Measurements from ENCODE around the gene ETV3L.
A peak's percentile ranks its signal among the peaks of the same experiment; 100 is the strongest.

The ETV3L gene

DNA sequence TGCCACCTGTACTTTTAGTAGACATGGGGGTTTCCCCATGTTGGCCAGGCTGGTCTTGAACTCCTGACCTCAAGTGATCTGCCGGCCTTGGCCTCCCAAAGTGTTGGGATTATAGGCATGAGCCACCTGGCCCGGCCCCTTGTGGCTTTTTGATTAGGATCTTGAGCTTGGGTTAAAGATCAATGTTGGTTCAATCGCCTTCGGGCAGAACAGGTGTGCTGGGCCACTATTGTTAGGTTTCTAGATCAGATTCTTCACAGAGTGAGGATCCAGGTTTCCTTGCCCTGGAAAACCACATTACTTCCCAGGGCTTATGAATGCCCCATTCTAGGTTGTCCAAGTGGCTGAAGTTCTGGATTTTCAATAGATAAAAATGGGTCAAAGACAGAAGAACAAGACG, 32.5 kb upstream of the ETV3L start:
- DNase-seq (ENCODE audit: low read depth) = no peak

DNA sequence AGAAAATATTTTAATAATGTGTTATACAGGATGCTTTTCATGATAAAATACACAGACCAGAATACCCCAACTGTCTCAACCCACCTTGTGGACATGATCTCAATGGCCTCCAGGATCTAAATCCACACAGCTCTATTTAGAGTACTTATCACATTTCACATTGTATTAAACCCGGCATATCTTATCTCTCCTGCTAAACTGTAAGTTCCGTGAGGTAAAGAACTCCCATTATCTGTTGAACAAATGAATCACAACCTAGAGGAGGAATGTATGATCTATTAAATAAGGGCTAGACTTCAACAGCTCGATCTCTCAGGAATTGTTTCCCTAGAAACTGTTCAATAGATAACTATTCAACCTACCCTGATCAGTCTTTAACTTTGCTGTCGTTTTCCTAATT, 31.7 kb upstream of the ETV3L start:
- DNase-seq (ENCODE audit: low read depth) = no peak

DNA sequence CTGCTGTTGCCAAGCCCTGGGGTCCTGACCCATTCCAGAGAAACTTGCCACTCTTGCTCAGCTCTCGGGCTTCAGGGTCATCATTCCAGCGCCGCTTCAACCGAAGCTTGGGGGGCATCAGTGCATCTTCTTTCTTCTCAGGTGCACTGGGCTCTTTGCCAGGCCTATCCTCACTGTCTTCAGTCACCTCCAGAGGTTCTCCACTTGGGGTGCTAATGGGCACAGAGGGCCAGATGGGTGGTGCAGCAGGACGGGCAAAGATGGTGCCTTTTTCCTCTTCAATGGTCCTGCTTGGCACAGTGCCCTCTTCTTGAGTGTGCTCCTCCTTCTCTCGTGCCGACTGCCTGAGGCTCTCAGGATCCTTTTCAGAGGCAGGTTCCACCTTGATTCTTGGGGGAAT, 25.2 kb upstream of the ETV3L start:
- DNase-seq (ENCODE audit: low read depth) = no peak

DNA sequence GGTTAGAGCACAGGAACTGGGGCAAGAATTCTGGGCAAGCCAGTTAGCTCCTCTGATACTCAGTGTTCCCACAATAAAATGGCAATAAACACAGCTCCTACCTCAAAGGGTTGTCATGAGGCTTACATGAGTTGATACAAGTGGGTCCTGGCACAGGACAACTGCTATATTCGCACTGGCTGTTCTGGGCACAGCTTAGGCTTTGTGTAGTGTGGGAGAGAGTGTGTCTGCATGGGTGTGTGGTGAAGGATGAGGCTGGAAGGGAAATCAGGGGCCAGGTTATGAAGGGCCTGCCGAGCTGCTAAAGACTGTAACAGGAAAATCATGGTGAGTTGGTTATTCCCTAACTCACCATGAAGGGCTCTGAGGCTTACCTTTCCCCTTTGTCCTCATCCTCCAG, 19.8 kb upstream of the ETV3L start:
- no peak for DNase-seq (ENCODE audit: low read depth)

DNA sequence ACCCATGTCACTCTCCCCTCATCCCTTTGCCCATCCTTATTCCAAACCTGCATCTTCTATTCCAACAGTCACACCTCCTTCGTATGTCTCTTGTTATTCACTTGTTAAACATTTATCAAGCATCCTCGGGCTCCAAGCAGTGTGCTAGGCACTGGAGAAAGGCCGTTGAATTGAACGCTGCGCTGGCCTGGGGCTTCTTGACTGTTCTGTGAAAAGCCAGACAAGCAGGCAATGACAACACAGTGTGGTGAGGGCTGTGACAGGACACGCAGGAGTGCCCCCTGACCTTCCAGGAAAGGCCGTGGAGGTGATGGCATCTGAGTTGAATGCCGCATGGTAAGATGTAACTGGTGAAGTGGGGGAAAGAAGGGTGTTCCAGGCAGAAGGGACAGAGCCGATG, 19.4 kb upstream of the ETV3L start:
- DNase-seq (ENCODE audit: low read depth) = no peak

DNA sequence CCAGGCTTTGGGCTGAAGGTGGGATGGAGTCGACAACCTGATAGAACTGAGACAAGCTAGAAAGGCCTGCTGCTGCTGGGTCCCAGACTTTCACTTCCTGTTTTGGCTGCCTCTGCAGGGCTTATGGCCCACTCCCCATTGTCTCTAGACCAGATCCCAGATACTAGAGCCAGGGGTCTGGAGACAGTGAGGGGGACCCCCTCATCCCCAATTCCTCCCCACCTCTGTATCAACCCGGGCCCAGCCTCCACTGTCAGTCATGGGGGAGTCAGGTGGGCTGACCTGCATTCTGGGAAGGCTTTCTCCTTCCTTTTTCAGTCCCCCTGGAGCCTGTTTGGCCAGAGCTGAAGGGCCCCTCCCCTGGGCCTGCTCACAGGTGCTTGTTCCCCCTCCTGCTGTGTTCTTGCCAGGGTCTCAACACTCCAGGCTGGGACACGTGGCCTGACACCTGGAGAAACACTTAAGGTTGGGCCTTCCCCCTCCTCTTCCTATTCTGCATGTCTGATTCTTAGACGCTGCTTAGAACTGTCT, 18.0 kb upstream of the ETV3L start:
- DNase-seq (ENCODE audit: low read depth) = no peak

DNA sequence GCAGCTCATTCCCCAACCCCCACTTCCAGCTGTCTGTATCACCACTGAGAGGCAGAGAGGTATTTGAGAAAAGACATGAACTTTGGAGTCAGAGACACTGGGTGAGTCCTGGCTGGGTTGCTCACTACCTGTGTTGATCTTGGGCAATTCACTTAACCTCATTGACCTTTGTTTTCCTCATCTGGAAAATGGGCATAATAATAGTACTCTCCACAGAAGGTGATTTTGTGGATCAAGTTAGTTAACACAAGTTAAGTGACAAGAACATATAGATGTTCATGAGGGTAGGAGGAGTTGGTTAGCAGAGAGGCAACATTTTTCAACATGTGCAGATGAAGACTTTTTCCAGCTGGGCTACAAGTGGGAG, 17.1 kb upstream of the ETV3L start:
- no peak for DNase-seq (ENCODE audit: low read depth)

DNA sequence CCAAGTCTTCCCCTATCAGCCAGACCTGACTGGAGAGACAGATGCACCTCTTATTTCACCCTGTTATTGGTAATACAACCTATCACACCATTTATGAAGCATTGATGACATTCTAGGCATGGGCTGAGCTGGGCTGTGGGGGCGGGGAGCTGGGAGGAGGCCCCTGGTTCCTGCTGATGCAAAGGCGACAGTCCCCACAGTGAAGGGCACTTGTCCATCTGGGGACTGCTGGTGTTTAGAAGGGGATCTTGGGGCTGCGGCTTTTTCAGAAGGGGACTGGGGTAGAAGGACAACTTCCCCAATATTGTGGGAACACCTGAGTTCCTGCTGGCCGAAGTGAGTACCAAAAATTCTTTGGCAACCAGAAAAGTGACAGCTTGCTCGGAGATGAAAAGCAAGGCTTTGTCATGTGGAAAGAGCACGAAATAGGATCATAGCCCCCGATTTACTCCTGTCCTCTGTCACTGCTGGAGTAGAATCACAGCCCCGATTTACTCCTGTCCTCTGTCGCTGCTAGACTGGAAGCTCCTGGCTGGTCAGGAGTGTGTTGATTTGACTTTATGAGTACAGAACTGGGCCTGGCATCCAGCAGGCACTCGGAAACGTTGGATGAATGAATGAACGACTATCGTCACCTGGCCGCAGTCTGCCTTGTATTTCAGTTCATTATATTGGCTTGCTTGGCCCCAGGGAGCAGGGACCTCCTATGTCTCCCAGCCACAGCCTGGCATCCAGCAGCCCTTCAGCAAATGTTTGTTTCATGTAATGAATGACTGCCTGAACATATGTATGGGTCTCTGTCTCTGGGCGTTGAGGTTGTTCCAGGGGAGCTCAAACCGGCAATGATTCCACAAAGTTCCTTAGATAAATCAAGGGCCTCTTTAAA, 16.5 kb upstream of the ETV3L start:
- DNase-seq (ENCODE audit: low read depth) = no peak

DNA sequence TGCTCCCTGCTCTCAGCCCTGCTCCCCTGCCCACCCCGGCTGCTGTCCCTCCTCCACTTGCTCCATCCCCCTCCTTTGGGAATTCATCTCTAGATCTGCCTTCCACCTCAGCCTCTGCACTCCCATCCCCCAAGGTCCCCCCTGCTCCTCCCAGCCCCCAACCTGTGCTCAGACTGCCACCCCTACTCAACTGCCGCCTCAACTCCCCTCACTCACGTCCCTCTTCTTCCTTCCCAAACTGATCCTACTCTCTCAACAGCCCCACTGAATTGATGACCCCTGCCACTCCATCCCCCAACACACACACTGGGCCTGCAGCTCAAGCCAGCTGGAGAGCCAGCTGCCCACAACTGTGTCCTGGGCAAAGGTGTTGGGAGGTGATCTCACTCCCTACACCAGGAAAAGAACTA, 15.8 kb upstream of the ETV3L start:
- no peak for DNase-seq (ENCODE audit: low read depth)

DNA sequence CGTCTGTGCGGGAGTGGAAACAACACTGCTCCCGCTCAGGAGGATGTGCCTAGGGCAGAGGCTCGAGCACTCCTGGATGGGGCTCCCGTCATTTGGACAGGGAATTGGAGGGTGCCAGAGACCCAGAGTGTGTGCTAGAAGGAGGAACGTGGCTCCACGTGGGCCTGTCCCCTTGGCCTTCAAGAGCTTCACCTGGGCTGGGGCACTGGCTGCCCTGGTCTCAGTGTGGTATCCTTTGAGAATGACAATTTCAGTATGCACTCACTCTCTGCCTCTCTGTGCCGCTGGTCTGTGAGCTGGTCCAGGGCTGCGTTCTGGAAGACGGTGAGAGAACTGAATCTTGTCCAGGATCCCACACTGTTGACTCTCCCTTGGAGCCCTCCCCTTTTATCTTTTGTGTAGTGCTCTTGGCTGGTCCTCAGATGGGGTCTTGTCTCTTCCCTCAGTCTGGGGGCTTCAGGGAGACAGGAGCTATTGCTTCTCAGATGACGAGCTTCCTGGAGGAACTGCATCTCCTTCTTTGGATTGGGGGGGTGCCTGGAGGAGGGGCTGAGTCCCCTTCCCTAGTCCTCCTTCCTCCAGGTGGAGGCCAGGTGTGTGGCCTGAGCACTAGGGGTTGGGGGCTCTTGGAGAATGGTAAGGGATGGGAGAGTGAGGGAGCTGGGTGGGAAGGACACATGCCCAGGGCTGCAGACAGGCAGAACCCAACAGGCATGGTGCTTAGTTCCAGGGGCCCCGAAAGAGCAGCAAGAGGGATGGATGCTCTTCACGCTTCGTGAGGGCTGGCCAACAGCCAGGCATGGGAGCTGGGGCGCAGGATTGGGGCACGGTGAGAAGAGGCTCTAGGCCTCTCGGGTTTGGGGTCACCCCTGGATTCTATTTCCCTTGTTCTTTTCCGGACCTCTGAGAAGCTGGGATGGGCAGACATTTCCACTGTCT, 14.8 kb upstream of the ETV3L start:
- DNase-seq (ENCODE audit: low read depth) = no peak

DNA sequence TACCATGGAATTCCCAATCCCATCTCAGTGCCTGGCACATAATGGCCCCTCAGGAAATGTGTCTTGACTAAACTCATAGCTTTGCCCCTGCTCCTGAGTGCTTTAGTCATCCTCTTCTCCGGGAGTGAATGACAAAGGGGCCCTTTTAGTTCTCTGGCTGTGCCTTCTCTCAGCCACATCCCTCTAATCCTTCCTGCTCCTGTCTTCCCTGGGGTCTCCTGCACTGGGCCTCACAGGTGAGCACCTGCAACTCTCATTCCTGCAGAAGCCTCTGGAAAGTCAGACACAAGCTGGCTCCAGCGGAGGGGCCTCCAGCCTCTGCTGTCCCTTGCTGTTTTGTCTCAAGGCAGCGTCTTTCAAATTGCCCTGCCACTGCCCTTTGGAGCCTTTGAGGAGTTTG, 14.0 kb upstream of the ETV3L start:
- DNase-seq (ENCODE audit: low read depth) = no peak

DNA sequence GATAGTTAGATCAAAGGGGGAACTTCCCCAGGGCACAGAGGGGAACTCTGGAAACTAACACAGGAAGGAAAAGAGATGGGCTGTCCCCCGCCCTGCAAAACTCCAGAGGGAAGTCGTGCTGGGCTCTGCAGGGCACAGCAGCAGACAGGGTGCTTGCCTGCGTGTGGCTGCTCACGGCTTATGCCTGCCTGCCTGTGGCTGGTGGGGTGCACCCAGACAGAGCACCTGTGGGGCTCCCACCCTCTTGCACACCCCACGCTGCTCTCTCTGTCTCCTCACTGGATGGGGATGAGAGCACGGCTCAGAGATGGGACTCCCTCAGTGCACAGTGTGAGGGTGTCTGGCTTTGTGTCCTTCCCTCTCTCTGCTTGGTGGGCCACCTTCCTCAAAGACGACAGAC, 13.5 kb upstream of the ETV3L start:
- DNase-seq (ENCODE audit: low read depth) = no peak

DNA sequence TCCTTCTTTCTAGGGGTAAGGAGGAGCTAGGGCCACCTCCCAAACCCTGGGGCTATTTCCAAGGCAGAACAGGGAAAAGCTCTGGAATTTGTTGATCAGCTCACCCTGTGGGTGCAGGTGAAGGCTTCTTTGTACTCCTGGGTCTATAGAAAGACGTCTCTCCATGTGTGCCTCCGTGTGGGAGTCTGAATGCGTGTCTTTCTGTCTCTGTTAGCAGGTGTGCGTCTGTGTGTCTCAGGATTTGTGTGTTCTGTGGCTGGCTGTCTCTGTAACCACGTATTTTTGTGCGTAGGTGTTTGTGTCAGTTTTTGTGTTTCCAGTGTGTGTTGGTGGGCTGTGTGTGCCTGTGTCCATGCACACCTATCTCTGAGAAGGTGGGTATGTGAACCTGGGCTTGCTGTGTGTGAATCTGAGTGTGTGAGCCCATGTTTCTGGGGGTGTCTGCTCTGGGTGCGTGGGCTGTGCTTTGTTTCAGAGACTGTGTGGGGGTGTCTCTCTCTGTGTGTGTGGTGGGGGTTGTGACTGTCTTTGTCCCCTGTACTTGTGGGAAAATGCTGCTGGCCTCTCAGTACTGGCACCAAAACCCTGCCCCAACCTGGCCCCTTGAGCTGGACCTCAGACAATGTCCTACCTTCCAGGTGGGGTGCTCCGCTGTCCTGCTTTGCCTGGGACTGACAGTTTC, 12.7 kb upstream of the ETV3L start:
- no peak for DNase-seq (ENCODE audit: low read depth)

DNA sequence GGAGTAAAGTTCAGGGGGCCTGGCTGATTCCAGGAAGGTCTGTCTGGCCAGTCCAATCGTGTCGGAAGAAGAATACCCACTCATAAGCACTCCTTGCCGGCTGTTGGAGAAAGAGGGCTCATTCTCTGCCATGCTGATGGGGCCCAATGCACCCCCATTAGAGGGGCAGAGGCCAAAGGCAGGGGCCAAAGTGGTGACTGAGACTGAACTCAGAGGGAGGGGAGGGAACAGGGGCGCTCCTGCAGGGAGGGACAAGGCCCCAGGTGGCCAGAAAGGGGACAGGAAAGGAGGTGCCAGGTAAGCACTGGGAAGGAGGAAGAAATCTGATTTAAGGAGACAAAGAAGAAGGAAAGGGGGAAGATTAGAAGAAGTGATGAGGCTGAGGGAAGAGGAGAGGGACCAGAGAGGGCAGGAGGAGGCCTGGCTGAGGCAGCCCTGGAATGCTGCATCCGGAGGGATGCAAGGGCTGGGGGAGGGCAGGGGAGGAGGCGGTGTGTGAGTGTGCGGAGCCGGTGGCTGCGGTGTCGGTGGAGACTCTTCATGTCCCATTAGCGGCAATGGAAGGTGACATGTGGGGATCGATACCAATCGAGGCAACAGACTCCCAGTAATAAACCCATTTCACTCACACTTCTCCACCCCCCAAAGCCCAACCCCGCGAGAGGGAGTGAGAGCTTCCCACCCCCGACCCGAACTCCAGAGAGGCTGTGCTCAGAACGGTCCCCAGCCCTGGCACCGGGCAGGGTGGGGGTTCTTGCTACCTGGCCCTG, 12.0 kb upstream of the ETV3L start:
- no peak for DNase-seq (ENCODE audit: low read depth)

DNA sequence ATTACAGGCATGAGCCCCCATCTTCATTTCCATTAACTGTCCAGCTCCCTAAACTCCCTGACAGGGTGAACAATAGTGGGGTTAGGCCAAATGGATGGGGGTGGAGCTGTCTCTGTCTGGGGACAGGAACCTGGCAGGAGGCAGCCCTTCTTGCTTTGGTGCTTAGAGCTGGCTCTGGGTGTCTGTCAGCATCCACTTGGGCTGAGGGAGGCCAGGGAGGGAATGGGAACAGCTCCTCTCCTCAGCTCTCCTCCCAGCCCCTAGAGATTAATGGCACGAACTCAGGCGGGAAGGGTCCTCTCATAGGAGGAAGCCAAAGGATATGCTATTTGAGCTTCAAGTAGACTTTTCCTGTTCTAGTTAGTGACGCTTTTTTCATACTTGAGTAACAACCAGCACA, 11.1 kb upstream of the ETV3L start:
- DNase-seq (ENCODE audit: low read depth) = no peak

DNA sequence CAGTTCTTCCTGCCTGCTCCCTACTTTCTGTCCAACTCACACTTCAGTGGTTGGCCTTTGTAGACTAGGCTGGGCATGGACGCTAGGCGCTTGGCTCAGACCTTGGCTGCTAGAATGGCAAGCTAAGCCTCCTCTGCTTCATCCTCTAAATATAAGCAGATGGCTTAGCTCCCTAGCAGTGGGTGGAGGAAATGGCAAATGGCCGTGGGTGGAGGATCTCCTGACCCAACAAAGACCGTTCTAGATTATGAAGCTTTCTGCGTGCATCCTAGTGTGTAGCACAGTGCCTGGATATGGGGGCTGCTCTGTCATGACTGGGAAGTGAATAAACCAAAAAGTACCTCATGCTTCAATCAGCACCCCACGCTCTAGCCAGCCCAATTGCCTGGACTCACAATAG, 10.4 kb upstream of the ETV3L start:
- no peak for DNase-seq (ENCODE audit: low read depth)

DNA sequence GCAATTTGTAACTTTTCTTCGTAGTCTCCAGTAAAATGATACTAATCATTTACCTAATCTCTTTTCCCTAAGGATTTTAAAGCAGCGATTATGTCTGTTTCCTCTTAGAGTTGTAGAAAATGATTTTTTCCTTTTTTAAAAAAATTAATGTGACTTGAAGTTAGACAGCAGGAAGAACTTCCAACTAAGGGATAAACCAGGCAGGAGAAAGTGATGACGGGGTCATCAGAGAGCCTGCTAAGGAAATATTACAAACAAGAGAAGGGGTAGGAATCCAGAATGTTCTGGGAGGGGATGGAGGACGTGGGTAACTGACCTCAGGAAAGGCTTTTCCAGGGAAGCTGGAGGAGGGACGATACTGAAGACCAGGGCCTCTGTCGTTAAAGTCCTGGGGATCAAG, 8.8 kb upstream of the ETV3L start:
- DNase-seq (ENCODE audit: low read depth) = no peak

DNA sequence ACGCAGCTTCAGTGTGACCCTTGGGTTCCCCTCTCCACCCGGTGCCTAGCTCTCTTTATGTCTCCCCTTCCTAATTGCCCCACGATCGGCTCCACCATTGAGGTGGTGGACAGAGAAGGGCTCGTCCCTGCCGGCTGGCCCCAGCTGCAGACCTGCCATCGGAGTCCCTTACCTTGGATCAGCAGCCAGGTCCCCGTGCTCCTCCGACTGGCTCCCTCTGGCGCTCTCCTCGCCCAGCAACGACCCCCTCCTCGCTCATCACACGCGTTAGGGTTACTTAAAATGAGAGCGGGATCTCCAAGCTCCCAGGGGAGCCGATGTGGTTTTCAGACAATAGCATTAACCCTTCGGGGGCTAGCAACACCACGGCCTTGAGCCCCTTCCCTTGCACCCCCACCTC, 8.1 kb upstream of the ETV3L start:
- no peak for DNase-seq (ENCODE audit: low read depth)

DNA sequence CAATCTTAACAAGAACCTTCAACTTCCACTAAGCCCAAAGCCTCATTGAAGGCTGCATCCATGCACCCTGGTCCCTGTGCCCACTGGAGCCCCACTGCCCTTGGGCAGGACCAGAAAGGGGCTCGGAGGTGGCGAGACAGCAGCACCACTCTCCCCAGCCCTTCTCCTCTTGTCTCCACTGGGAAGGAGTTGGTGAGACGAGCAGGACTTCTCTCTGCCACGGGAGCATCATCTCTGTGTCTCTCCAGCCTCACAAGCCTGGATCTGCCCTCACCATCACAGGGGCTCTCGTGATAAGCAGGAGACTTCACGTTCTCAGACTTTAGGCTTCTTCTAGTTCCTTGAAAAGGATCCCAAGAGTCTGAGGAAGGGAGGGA, 7.2 kb upstream of the ETV3L start:
- DNase-seq (ENCODE audit: low read depth) = no peak

DNA sequence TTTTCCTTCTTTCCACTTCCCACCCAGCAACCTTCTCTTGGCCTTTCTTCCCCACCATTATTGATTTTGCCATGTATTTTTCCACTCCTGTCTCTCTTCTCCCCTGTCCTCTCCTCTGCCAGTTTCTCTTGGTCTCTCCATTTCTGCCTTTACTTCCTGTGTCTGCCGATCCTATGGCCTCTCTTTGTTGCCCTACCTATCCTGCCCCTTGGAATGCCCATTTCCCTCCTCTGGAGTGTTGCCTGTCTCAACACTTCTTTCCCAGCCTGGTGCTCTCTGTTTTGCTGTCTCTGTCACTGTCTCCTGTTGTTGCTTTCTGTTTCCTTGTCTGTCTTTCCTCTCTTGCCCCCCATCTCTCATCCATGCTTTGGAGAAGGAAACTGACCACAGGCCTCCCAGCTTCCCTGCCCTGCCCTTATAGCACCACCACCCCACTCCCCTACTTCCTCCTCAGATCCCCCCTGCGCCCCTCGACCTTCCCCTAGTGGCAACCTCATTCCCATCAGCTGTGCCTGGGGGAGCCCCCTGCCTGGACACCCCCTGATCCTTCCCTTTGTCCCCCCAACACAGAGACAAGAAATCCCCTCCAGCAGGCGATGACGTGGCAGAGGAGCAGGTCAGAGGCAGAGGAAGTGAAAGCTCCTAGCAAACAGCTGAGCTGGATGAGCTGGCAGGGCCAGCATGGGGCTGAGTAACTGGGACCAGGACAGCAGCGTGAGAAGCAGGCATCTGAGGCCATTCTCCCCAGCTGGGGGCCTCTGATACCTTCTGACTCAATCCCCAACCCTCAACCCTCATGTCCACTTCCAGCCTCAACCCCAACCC, 6.6 kb upstream of the ETV3L start:
- peak; percentile 72 for DNase-seq (ENCODE audit: low read depth)
